Measurements from ENCODE around the gene PSMA2.

DNA sequence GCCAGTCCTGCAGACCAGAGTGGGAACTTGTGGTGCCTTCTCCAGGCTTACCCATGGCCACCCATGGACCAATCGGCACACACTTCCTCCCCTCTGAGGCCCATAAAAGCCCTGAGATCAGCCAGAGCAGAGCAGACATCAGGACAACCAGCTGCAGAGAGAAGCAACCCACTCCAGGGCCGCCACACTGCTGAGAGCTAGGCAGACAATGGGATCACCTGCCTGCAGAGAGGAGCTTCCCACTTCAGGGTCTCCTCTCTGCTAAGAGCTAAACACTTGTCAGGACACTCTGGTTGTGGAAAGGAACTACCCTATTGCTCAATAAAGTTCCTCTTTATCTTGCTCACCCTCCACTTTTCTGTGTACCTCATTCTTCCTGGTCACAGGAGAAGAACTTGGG, 54.1 kb downstream of the PSMA2 start:
- no peak for TF ChIP-seq POLR2AphosphoS5 (IDR thresholded peaks at IDR 0.05)
- TF ChIP-seq, protein P1, sequence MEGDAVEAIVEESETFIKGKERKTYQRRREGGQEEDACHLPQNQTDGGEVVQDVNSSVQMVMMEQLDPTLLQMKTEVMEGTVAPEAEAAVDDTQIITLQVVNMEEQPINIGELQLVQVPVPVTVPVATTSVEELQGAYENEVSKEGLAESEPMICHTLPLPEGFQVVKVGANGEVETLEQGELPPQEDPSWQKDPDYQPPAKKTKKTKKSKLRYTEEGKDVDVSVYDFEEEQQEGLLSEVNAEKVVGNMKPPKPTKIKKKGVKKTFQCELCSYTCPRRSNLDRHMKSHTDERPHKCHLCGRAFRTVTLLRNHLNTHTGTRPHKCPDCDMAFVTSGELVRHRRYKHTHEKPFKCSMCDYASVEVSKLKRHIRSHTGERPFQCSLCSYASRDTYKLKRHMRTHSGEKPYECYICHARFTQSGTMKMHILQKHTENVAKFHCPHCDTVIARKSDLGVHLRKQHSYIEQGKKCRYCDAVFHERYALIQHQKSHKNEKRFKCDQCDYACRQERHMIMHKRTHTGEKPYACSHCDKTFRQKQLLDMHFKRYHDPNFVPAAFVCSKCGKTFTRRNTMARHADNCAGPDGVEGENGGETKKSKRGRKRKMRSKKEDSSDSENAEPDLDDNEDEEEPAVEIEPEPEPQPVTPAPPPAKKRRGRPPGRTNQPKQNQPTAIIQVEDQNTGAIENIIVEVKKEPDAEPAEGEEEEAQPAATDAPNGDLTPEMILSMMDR (IDR thresholded peaks at IDR 0.05): no peak

Data from stomach (tissue), 4 donors.